Activated T-cell treated with anti-CD3 and anti-CD28 coated beads, Interleukin-2, amount 50 U/mL, for 72 hours (primary cell): Measurements from ENCODE around the gene RALB. TPM values are rescaled to one million over a fixed set of nuclear protein-coding genes. Genes with fewer than 3 reads are reported as not detected.
"Not testable (repeated sequence)": the region's sequence is repeated elsewhere in the genome, so short reads cannot be mapped to it uniquely, and the experiment has no call there.

Experiments
- ATAC-seq, 2 donors: fragments of 150-1000 bp; cut with Tn5 transposase; replicated peaks in 1 of 2; 2 replicates each; pipeline ENCODE4 v1.10.0; 2021; ENCODE audit warnings: moderate library complexity in 2 of 2, mild to moderate bottlenecking in 1 of 2
- DNase-seq, 2 donors: peaks; one replicate each; pipeline ENCODE4 v3.0.0; 2021 to 2022; ENCODE audit warnings: mixed read lengths in 1 of 2
- H3K27ac Mint-ChIP-seq: one replicate; pipeline ENCODE4 v1.8.0; 2022; ENCODE audit warnings: mild to moderate bottlenecking, moderate library complexity, mixed read lengths
- H3K27me3 Mint-ChIP-seq: one replicate; pipeline ENCODE4 v1.8.0; 2022; ENCODE audit warnings: low read depth, mixed read lengths
- H3K36me3 Mint-ChIP-seq, 2 donors: one replicate each; pipeline ENCODE4 v1.8.0; 2022; ENCODE audit warnings: mixed read lengths in 2 of 2, mild to moderate bottlenecking in 1 of 2; ENCODE audit not compliant: insufficient read depth in 2 of 2
- H3K4me1 Mint-ChIP-seq: one replicate; pipeline ENCODE4 v1.8.0; 2022; ENCODE audit warnings: low read depth, mixed read lengths
- H3K4me3 Mint-ChIP-seq, 2 donors: one replicate each; pipeline ENCODE4 v1.8.0; 2022; ENCODE audit warnings: mild to moderate bottlenecking in 2 of 2, mixed read lengths in 2 of 2, moderate library complexity in 2 of 2
- H3K9me3 Mint-ChIP-seq, 2 donors: one replicate each; pipeline ENCODE4 v1.8.0; 2022; ENCODE audit warnings: mixed read lengths in 2 of 2
- total RNA-seq, 2 donors: library from RNA; stranded (reverse); gene quantifications; one replicate each; pipeline ENCODE4 v1.2.3, GENCODE V29; 2022

RALB gene
- total RNA-seq, 2 donors from 2014 or later = 52.9 to 53.1 TPM

- peaks cover 4 to 8% of the 10 kb centered on the region in 2 donors for H3K36me3 Mint-ChIP-seq
- no peak overlapping the region for H3K4me3 Mint-ChIP-seq
- ATAC-seq (no peak), DNase-seq (no peak)
- peaks cover 5% of the 10 kb centered on the region for H3K27me3 Mint-ChIP-seq
- no peak overlapping the region for H3K27ac Mint-ChIP-seq
- no peaks in the 10 kb centered on the region for H3K9me3 Mint-ChIP-seq
- peaks cover 12% of the 10 kb centered on the region for H3K4me1 Mint-ChIP-seq
Measured at GRCh38 chr2:120301284-120301683, 48.6 kb downstream of the RALB start.

GRCh38 chr2:120302301-120302700, 49.6 kb downstream of the RALB start:
- H3K27ac Mint-ChIP-seq = no peak overlapping the region
- H3K9me3 Mint-ChIP-seq = no peaks in the 10 kb centered on the region
- DNase-seq = no peak
- no peak overlapping the region for H3K4me3 Mint-ChIP-seq
- H3K36me3 Mint-ChIP-seq = peaks cover 4 to 7% of the 10 kb centered on the region in 2 donors
- H3K27me3 Mint-ChIP-seq = peaks cover 5% of the 10 kb centered on the region
- H3K4me1 Mint-ChIP-seq = peaks cover 12% of the 10 kb centered on the region
- no peak for ATAC-seq

DNA sequence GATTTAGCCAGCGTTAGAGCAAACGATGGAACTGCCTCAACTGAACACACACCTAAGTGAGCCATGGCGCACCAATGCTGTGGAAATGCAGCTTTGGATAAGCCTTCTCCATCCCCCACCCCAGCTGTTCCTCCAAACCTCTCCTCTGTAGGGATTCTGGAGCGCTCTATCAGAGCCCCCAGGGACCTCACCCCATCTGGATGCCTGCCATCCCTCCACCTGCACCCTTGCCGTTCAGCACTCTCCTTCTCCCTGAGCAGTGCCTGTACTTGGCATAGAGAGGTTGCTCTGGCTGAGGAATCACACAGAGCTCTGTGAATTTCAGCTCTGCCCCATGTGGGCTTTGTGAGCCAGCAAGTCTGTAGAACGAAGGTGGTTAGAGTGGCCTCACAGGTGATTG, 50.5 kb downstream of the RALB start:
- H3K4me1 Mint-ChIP-seq = peaks cover 12% of the 10 kb centered on the region
- H3K36me3 Mint-ChIP-seq = peaks cover 3% of the 10 kb centered on the region in 2 donors
- ATAC-seq (no peak), DNase-seq (no peak)
- no peak overlapping the region for H3K27ac Mint-ChIP-seq
- H3K4me3 Mint-ChIP-seq = no peak overlapping the region
- H3K9me3 Mint-ChIP-seq = no peaks in the 10 kb centered on the region
- peaks cover 5% of the 10 kb centered on the region for H3K27me3 Mint-ChIP-seq

GRCh38 chr2:120305296-120305695, 52.6 kb downstream of the RALB start:
- ATAC-seq = no peak
- Mint-ChIP-seq H3K9me3 (no peaks in the 10 kb centered on the region), H3K36me3 (peaks cover 3% of the 10 kb centered on the region in 2 donors), H3K4me3 (no peak overlapping the region), H3K27ac (no peak overlapping the region), H3K27me3 (peaks cover 5% of the 10 kb centered on the region), H3K4me1 (peaks cover 14% of the 10 kb centered on the region)
- DNase-seq = no peak

GRCh38 chr2:120305937-120306490, 53.4 kb downstream of the RALB start:
- DNase-seq (no peak), ATAC-seq (no peak)
- Mint-ChIP-seq H3K4me1 (peaks cover 20% of the 10 kb centered on the region), H3K36me3 (peaks cover 3% of the 10 kb centered on the region in 2 donors), H3K27ac (no peak overlapping the region), H3K27me3 (peaks cover 5% of the 10 kb centered on the region), H3K9me3 (no peaks in the 10 kb centered on the region), H3K4me3 (no peak overlapping the region)

DNA sequence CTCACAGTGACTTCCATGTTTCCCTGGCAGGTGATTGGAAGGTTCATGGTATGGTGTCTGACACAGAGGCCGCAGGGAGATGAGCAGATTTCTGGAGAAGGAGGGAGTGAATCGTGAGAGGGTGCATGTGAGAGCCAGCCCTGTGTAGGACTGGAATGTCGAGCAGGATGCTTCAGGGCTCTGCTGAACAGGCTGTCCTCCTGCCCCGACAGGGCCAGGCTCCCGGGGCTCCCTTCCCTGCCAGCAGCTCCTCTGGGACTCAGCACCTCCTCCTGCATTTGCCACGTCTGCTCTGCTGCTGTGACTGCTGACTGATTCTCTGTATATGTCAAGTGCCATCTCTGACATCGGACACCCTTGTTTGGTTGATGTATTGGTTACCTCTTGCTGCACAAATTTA, 54.8 kb downstream of the RALB start:
- no peaks in the 10 kb centered on the region for H3K9me3 Mint-ChIP-seq
- H3K4me3 Mint-ChIP-seq = no peak overlapping the region
- H3K27ac Mint-ChIP-seq = no peak overlapping the region
- H3K4me1 Mint-ChIP-seq = peaks cover 27% of the 10 kb centered on the region
- H3K36me3 Mint-ChIP-seq = peaks cover 3% of the 10 kb centered on the region in 2 donors
- H3K27me3 Mint-ChIP-seq = peaks cover 5% of the 10 kb centered on the region
- no peak for DNase-seq
- ATAC-seq = no peak

DNA sequence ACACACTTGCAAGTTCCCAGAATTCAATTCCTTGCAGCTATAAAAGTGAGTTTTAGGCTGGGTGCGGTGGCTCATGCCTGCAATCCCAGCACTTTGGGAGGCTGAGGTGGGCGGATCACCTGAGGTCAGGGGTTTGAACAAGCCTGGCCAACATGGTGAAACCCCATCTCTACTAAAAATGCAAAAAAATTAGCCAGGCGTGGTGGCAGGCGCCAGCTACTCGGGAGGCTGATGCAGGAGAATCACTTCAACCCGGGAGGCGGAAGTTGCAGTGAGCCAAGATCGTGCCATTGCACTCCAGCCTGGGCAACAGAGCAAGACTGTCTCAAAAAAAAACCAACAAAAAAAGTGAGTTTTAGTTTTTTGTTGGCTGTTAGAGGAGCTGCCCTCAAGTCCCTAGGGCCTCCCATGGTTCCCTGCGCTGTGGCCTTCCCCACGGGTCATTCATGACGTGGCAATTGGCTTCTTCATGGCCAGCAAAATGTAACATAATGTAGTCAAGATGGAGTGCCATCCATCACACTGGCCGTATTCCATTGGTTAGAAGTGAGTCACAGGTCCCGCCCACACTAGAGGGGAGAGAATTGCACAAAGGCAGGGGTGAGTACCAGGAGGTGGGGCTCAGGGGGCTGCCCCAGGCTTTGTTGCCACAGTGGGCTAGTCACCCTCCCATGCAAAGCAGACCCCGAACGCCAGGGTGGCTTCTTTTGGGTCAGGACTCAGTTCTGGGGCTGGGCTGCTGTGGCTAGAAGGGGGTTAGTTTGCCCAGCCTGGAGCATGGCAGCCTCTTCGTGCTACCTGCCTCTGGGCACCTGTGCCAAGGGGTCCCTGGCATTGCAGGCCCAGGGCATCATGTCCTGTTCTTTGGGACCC, 55.6 kb downstream of the RALB start:
- Mint-ChIP-seq H3K4me3 (no peak overlapping the region), H3K27me3 (peaks cover 5% of the 10 kb centered on the region), H3K36me3 (peaks cover 0 to 3% of the 10 kb centered on the region in 2 donors), H3K4me1 (peaks cover 29% of the 10 kb centered on the region), H3K9me3 (no peaks in the 10 kb centered on the region), H3K27ac (no peak overlapping the region)
- DNase-seq (no peak), ATAC-seq (no peak)

GRCh38 chr2:120310136-120310535, 57.5 kb downstream of the RALB start:
- H3K27ac Mint-ChIP-seq = no peak overlapping the region
- H3K27me3 Mint-ChIP-seq = no peaks in the 10 kb centered on the region
- H3K4me1 Mint-ChIP-seq = peaks cover 41% of the 10 kb centered on the region
- no peak overlapping the region for H3K4me3 Mint-ChIP-seq
- no peaks in the 10 kb centered on the region for H3K9me3 Mint-ChIP-seq
- ATAC-seq = peak in 1 of 2 donors; percentile 32
- peaks cover 0 to 3% of the 10 kb centered on the region in 2 donors for H3K36me3 Mint-ChIP-seq
- DNase-seq = no peak

- H3K27me3 Mint-ChIP-seq, H3K27ac Mint-ChIP-seq, H3K36me3 Mint-ChIP-seq, H3K9me3 Mint-ChIP-seq, ATAC-seq, DNase-seq, H3K4me3 Mint-ChIP-seq: not testable (repeated sequence)
- H3K4me1 Mint-ChIP-seq = peaks cover 41% of the 10 kb centered on the region
Measured at GRCh38 chr2:120310841-120311240, 58.2 kb downstream of the RALB start.

- DNase-seq (no peak), ATAC-seq (no peak)
- no peaks in the 10 kb centered on the region for H3K9me3 Mint-ChIP-seq
- no peaks in the 10 kb centered on the region for H3K27me3 Mint-ChIP-seq
- no peak overlapping the region for H3K4me3 Mint-ChIP-seq
- H3K4me1 Mint-ChIP-seq = peaks cover 41% of the 10 kb centered on the region
- H3K36me3 Mint-ChIP-seq = no peaks in the 10 kb centered on the region
- H3K27ac Mint-ChIP-seq = no peak overlapping the region
Measured at GRCh38 chr2:120312076-120312475, 59.4 kb downstream of the RALB start.

DNA sequence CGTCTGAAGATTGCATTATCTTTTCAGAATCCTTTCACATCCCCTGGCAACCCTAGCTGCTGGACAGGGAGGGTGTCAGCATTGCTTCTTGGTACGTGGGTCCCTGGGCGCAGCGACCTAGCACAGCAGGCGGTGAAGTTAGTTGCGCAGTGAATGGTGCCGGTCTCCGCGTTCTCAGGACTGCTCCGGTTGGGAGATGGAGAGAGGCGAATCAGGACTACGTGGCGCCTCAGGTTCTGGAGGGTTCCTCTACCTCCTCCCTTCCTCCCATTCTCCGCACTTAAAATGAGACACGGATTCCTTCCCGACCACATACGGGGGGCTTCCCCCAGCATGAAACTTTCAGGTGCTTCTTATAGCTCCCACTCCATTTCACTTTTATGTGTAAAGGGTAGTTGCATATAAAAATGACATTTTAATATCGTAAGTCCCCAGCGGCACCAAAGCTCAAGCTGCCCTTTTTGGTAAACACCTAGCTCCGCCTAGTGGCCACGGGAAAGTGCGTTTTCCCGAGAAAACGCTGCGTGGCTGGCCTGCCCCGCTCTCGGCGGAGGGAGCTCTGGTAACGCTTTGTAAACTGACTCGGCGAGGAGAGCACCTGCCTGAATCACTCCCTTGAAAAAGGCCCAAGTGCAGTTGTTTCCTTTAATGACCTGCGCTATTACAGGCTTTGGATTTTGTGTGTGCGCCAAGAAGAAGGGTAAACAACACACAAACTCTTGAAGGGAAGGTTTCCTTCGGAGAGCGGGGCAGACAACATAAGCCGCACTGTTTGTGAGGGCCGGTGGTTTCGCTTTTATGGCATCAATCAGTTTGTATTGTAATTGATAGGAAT, 60.4 kb downstream of the RALB start:
- Mint-ChIP-seq H3K27me3 (no peaks in the 10 kb centered on the region), H3K27ac (peak overlapping the region; percentile 68), H3K4me1 (peaks cover 41% of the 10 kb centered on the region), H3K36me3 (no peaks in the 10 kb centered on the region), H3K4me3 (peak overlapping the region; percentile 72 to 79), H3K9me3 (no peaks in the 10 kb centered on the region)
- peak; percentile 79 to 81 for DNase-seq
- peak; percentile 76 to 83 for ATAC-seq

GRCh38 chr2:120313695-120314615, 61.3 kb downstream of the RALB start:
- Mint-ChIP-seq H3K9me3 (no peaks in the 10 kb centered on the region), H3K4me3 (peak overlapping the region; percentile 72 to 79), H3K27ac (no peak overlapping the region), H3K27me3 (no peaks in the 10 kb centered on the region), H3K4me1 (peaks cover 41% of the 10 kb centered on the region), H3K36me3 (no peaks in the 10 kb centered on the region)
- ATAC-seq = no peak
- DNase-seq = no peak
